Smooth muscle cell of the brain vasculature (primary cell): ENCODE results near the gene GNL2.

ENCODE experiments used
- DNase-seq: peaks from one replicate; pipeline ENCODE4 v3.0.0-alpha.2; 2012; ENCODE audit warnings: low read depth, low spot score

GNL2 gene

GRCh38 chr1:37517569-37517968, 78.2 kb downstream of the GNL2 start:
- no peak for DNase-seq
